Erythroblast (primary cell): ENCODE results near the gene S100A16.

Experiments
- GATA1 ChIP-seq: IDR thresholded peaks from 2 replicates; pipeline ENCODE4 v1.6.1; 2011; ENCODE audit warnings: low read depth, mild to moderate bottlenecking, control low read depth, low read length, moderate library complexity
- POLR2A ChIP-seq: IDR thresholded peaks from 2 replicates; pipeline ENCODE4 v1.6.1; 2011; ENCODE audit warnings: mild to moderate bottlenecking, low read length

- no peak for TF ChIP-seq POLR2A
- no peak for TF ChIP-seq GATA1
Measured at GRCh38 chr1:153577138-153577537, 35.8 kb downstream of the S100A16 start.
